HepG2 (cell line): ENCODE measurements around the gene THEMIS. TPM values are rescaled to one million over a fixed set of nuclear protein-coding genes. Genes with fewer than 3 reads are reported as not detected.

Experiments
- ATAC-seq: fragments of 200-7000 bp; cut with Tn5 transposase; 3 replicates; pipeline ENCODE4 v1.9.1; 2020; ENCODE audit warnings: mild to moderate bottlenecking, moderate library complexity
- BruUV-seq: library from RNA; stranded (reverse); fragments of 400-500 nt; replicated peaks from 2 replicates; lab custom pipeline; 2021; lab: Mats Ljungman, UMichigan
- CTCF ChIA-PET: fragments of 300-600 bp; formaldehyde crosslinking; extraction: SDS; loops from one replicate; lab custom pipeline; 2021; ENCODE audit warnings: low total read pairs, inconsistent platforms, low intra/inter-chr PET ratio; lab: Yijun Ruan, JAX
- POLR2A ChIA-PET: fragments of 350-600 bp; sonication (Branson Sonifier 250); formaldehyde crosslinking; loops from one replicate; lab custom pipeline; 2020; ENCODE audit warnings: antibody characterized with exemption, inconsistent platforms; lab: Yijun Ruan, JAX
- DNase-seq: peaks from one replicate; pipeline ENCODE4 v3.0.0-alpha.2; 2015; ENCODE audit warnings: low spot score
- FAIRE-seq: peaks from 3 replicates; lab custom pipeline; 2011; peaks lifted over from hg19 to GRCh38; lab: Jason Lieb, UNC
- H2AFZ ChIP-seq: one replicate; pipeline ENCODE4 v1.6.1; 2011; ENCODE audit warnings: low read length, inconsistent platforms
- H3K27ac ChIP-seq: fragments of 300-600 bp; 3 replicates; pipeline ENCODE4 v1.8.0; 2011; ENCODE audit warnings: mixed run types, mild to moderate bottlenecking, mixed read lengths, low read length, inconsistent platforms; ENCODE audit not compliant: insufficient read depth; ENCODE audit errors: extremely low read length
- H3K27me3 ChIP-seq, 2 experiments: fragments of 200-600 bp in 1 of 2; 2 replicates in 1 of 2; 3 replicates in 1 of 2; pipeline versions ENCODE4 v1.6.0 to v1.8.0; 2011; ENCODE audit warnings: low read length in 2 of 2, mild to moderate bottlenecking in 2 of 2, moderate library complexity in 2 of 2, inconsistent platforms in 1 of 2; ENCODE audit not compliant: insufficient read depth in 2 of 2, control insufficient read depth in 1 of 2
- H3K36me3 ChIP-seq, 2 experiments: fragments of 200-600 bp in 1 of 2; replicated peaks in 1 of 2; 2 replicates in 1 of 2; 3 replicates in 1 of 2; pipeline versions ENCODE4 v1.5.1 to v1.8.0; 2011; ENCODE audit warnings: low read length in 2 of 2, inconsistent platforms in 1 of 2; ENCODE audit not compliant: insufficient read depth in 2 of 2, control insufficient read depth in 1 of 2
- H3K4me1 ChIP-seq: 2 replicates; pipeline ENCODE4 v1.5.1; 2012; ENCODE audit warnings: low read length, inconsistent platforms; ENCODE audit not compliant: insufficient read depth
- H3K4me2 ChIP-seq: 2 replicates; pipeline ENCODE4 v1.6.0; 2011; ENCODE audit warnings: low read depth, low read length, inconsistent platforms
- H3K4me3 ChIP-seq, 3 experiments: fragments of 200-600 bp in 1 of 3; sonication (generic), shearing (Covaris generic) in 1 of 3; replicated peaks in 1 of 3; 2 replicates each; pipeline ENCODE4 v1.5.1; 2011 to 2016; ENCODE audit warnings: low read length in 3 of 3, inconsistent platforms in 2 of 3, low read depth in 2 of 3, mild to moderate bottlenecking in 2 of 3, control low read depth in 1 of 3, mixed read lengths in 1 of 3; ENCODE audit not compliant: insufficient read depth in 1 of 3
- H3K79me2 ChIP-seq: one replicate; pipeline ENCODE4 v1.6.1; 2011; ENCODE audit warnings: low read length, inconsistent platforms; ENCODE audit not compliant: insufficient read depth
- H3K9ac ChIP-seq: 2 replicates; pipeline ENCODE4 v1.6.0; 2011; ENCODE audit warnings: mild to moderate bottlenecking, low read depth, low read length, inconsistent platforms; ENCODE audit not compliant: insufficient read depth
- H3K9me3 ChIP-seq: 2 replicates; pipeline ENCODE4 v1.5.1; 2012; ENCODE audit warnings: mild to moderate bottlenecking, low read length
- H4K20me1 ChIP-seq: 2 replicates; pipeline ENCODE4 v1.6.0; 2011; ENCODE audit warnings: inconsistent platforms, mild to moderate bottlenecking, low read length, moderate library complexity; ENCODE audit not compliant: insufficient read depth
- HNRNPH1 ChIP-seq: fragments of 200-400 bp; formaldehyde crosslinking; optimal IDR thresholded peaks from 2 replicates; pipeline ENCODE3; 2017; ENCODE audit warnings: mild to moderate bottlenecking, low read depth, low read length
- HNRNPL ChIP-seq: fragments of 200-400 bp; formaldehyde crosslinking; IDR thresholded peaks from 2 replicates; pipeline ENCODE4 v1.6.1; 2017; ENCODE audit warnings: mild to moderate bottlenecking, low read depth, low read length
- MAFK ChIP-seq, 2 experiments: IDR thresholded peaks in 1 of 2; conservative IDR thresholded peaks in 1 of 2; 2 replicates each; pipeline ENCODE4 v1.6.1; 2011; ENCODE audit warnings: improper control_type of control experiment in 2 of 2, low read length in 2 of 2
- NAIF1 ChIP-seq: sonication (generic); formaldehyde crosslinking; IDR thresholded peaks from 2 replicates; pipeline ENCODE4 v1.5.0; 2020; ENCODE audit warnings: mild to moderate bottlenecking, missing genetic modification reagents, borderline replicate concordance
- TOE1 ChIP-seq: sonication (generic); formaldehyde crosslinking; IDR thresholded peaks from 2 replicates; pipeline ENCODE4 v1.4.0; 2020; ENCODE audit warnings: mild to moderate bottlenecking, missing genetic modification reagents
- ZBTB7A ChIP-seq: sonication (generic); formaldehyde crosslinking; IDR thresholded peaks from 2 replicates; pipeline ENCODE4 v1.8.0; 2022; ENCODE audit warnings: mild to moderate bottlenecking, missing genetic modification reagents
- ZNF550 ChIP-seq: sonication (generic); formaldehyde crosslinking; IDR thresholded peaks from 2 replicates; pipeline ENCODE4 v1.4.0; 2020; ENCODE audit warnings: mild to moderate bottlenecking, missing genetic modification reagents, borderline replicate concordance
- ZSCAN20 ChIP-seq: sonication (generic); formaldehyde crosslinking; IDR thresholded peaks from 2 replicates; pipeline ENCODE4 v1.4.0; 2020; ENCODE audit warnings: missing genetic modification reagents, mild to moderate bottlenecking, borderline replicate concordance
- WGBS: methylation state at CpG from one replicate; pipeline ENCODE4 v1.1.6; 2017; ENCODE audit warnings: low lambda C conversion rate; 5-methylcytosine and 5-hydroxymethylcytosine counted together
- in situ Hi-C: cut with HindIII; loops from 2 replicates; pipeline ENCODE4 v1.10.0; 2017; ENCODE audit warnings: low pct_unique_long_range_greater_than_20kb; ENCODE audit not compliant: extremely low pct_ligation_motif_present
- intact Hi-C: fragments of 100-400 bp; cut with micrococcal nuclease; formaldehyde crosslinking; loops from one replicate; pipeline ENCODE4 v1.10.0; 2022; ENCODE audit not compliant: unreplicated experiment
- polyA plus RNA-seq, 8 experiments: library from polyadenylated mRNA; depleted of rRNA in 3 of 8; stranded (reverse) in 7 of 8; unstranded in 1 of 8; fragments of >200 nt; fragmentation: Illumina TruSeq in 4 of 8; extraction: Trizol in 4 of 8; gene quantifications; 2 replicates each; pipeline versions ENCODE4 v1.2.1 to v1.2.3, GENCODE V29; 2011 to 2016; ENCODE audit warnings: low read depth in 4 of 8, missing spikeins in 1 of 8, mixed read lengths in 1 of 8; ENCODE audit not compliant: insufficient read depth in 1 of 8
- total RNA-seq, 5 experiments: library from RNA; depleted of rRNA; stranded (reverse); fragments of >200 nt; fragmentation: Illumina TruSeq; extraction: Trizol; gene quantifications; 2 replicates each; pipeline ENCODE4 v1.2.3, GENCODE V29; 2016; ENCODE audit warnings: low read depth in 1 of 5
- TF ChIP-seq, protein P1 (sequence below), 2 experiments: sonication (generic) in 1 of 2; formaldehyde crosslinking in 1 of 2; IDR thresholded peaks; 2 replicates each; pipeline versions ENCODE4 v1.4.0 to v1.6.1; 2018 to 2020; ENCODE audit warnings: missing genetic modification reagents in 2 of 2, borderline replicate concordance in 1 of 2, low read depth in 1 of 2, mild to moderate bottlenecking in 1 of 2, missing biosample characterization in 1 of 2
- TF ChIP-seq, protein P2 (sequence below): sonication (generic); formaldehyde crosslinking; IDR thresholded peaks from 2 replicates; pipeline ENCODE4 v1.4.0; 2020; ENCODE audit warnings: missing genetic modification reagents
- TF ChIP-seq, protein P3 (sequence below): sonication (generic); formaldehyde crosslinking; IDR thresholded peaks from 2 replicates; pipeline ENCODE4 v1.5.0; 2020; ENCODE audit warnings: mild to moderate bottlenecking, missing genetic modification reagents, borderline replicate concordance
- TF ChIP-seq, protein P4 (sequence below): sonication (generic); formaldehyde crosslinking; IDR thresholded peaks from 2 replicates; pipeline ENCODE4 v1.4.0; 2020; ENCODE audit warnings: mild to moderate bottlenecking, low read depth, missing genetic modification reagents
- TF ChIP-seq, protein P5 (sequence below): sonication (generic); formaldehyde crosslinking; IDR thresholded peaks from 2 replicates; pipeline ENCODE4 v1.4.0; 2020; ENCODE audit warnings: missing genetic modification reagents, borderline replicate concordance

Gene THEMIS
- total and polyA plus RNA-seq, 2 of the 13 experiments (the other 11 are each of a cell fraction or from before 2014, with no cell fraction given) = not detected

DNA sequence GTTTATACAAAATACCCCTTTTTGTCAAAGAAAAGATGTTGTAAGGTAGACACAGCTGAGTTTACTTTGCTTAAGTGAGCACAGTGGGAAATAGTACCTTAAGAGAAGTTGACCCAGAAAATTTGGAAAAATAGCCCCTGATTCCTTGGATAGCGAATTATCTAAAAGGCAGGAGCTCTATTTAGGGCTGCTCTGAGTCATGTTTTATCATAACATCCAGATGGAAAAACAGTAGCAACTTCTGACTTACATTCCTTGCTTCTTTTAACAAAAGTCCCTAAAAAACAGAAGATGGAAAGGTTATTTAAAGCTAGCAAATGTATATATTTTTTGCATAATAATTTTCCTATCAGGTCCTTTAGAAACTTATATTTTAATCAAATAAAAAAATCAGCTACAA lies 59.0 kb downstream of the THEMIS start:
- Histone ChIP-seq H3K79me2 (no peaks in the 10 kb centered on the region), H3K36me3 (no peaks in the 10 kb centered on the region), H3K27ac (no peak overlapping the region), H2AFZ (no peak overlapping the region), H3K4me3 (no peak overlapping the region), H3K9ac (no peak overlapping the region), H3K4me2 (no peak overlapping the region), H3K27me3 (no peaks in the 10 kb centered on the region), H3K9me3 (no peaks in the 10 kb centered on the region), H3K4me1 (no peaks in the 10 kb centered on the region), H4K20me1 (no peaks in the 10 kb centered on the region)
- BruUV-seq = no TSS peak
- ChIA-PET CTCF (no interaction called here), POLR2A (no interaction called here)
- 3% methylated on average over 1 of the region's 1 CpG for WGBS
- in situ Hi-C loops (no loop called here), intact Hi-C loops (no loop called here)
- FAIRE-seq = no peak
- ATAC-seq = no peak
- DNase-seq = no peak
- TF ChIP-seq ZNF550 = no peak
- no peak for TF ChIP-seq HNRNPH1
- no peak for TF ChIP-seq ZBTB7A
- TF ChIP-seq, protein P1, sequence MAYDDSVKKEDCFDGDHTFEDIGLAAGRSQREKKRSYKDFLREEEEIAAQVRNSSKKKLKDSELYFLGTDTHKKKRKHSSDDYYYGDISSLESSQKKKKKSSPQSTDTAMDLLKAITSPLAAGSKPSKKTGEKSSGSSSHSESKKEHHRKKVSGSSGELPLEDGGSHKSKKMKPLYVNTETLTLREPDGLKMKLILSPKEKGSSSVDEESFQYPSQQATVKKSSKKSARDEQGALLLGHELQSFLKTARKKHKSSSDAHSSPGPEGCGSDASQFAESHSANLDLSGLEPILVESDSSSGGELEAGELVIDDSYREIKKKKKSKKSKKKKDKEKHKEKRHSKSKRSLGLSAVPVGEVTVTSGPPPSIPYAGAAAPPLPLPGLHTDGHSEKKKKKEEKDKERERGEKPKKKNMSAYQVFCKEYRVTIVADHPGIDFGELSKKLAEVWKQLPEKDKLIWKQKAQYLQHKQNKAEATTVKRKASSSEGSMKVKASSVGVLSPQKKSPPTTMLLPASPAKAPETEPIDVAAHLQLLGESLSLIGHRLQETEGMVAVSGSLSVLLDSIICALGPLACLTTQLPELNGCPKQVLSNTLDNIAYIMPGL (CRISPR knock-in tag; IDR thresholded peaks at IDR 0.05; ENCODE audit: borderline replicate concordance in 1 of 2, low read depth in 1 of 2) = no peak
- TF ChIP-seq, protein P2, sequence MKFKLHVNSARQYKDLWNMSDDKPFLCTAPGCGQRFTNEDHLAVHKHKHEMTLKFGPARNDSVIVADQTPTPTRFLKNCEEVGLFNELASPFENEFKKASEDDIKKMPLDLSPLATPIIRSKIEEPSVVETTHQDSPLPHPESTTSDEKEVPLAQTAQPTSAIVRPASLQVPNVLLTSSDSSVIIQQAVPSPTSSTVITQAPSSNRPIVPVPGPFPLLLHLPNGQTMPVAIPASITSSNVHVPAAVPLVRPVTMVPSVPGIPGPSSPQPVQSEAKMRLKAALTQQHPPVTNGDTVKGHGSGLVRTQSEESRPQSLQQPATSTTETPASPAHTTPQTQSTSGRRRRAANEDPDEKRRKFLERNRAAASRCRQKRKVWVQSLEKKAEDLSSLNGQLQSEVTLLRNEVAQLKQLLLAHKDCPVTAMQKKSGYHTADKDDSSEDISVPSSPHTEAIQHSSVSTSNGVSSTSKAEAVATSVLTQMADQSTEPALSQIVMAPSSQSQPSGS = no peak
- TF ChIP-seq, protein P3, sequence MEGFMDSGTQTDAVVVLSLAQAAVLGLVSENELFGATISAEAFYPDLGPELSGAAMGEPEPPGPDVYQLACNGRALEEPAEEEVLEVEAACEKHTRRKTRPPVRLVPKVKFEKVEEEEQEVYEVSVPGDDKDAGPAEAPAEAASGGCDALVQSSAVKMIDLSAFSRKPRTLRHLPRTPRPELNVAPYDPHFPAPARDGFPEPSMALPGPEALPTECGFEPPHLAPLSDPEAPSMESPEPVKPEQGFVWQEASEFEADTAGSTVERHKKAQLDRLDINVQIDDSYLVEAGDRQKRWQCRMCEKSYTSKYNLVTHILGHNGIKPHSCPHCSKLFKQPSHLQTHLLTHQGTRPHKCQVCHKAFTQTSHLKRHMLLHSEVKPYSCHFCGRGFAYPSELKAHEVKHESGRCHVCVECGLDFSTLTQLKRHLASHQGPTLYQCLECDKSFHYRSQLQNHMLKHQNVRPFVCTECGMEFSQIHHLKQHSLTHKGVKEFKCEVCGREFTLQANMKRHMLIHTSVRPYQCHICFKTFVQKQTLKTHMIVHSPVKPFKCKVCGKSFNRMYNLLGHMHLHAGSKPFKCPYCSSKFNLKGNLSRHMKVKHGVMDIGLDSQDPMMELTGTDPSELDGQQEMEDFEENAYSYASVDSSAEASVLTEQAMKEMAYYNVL (CRISPR knock-in tag) = no peak
- TF ChIP-seq, protein P4, sequence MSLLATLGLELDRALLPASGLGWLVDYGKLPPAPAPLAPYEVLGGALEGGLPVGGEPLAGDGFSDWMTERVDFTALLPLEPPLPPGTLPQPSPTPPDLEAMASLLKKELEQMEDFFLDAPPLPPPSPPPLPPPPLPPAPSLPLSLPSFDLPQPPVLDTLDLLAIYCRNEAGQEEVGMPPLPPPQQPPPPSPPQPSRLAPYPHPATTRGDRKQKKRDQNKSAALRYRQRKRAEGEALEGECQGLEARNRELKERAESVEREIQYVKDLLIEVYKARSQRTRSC (CRISPR knock-in tag) = no peak
- TF ChIP-seq MAFK (conservative IDR thresholded peaks at IDR 0.05 in 1 of 2, IDR thresholded peaks at IDR 0.05 in 1 of 2; ENCODE audit: low read length in 2 of 2) = no peak
- no peak for TF ChIP-seq HNRNPL
- no peak for TF ChIP-seq TOE1 (CRISPR knock-in tag)
- TF ChIP-seq ZSCAN20 (CRISPR knock-in tag) = no peak
- no peak for TF ChIP-seq NAIF1 (CRISPR knock-in tag)
- TF ChIP-seq, protein P5, sequence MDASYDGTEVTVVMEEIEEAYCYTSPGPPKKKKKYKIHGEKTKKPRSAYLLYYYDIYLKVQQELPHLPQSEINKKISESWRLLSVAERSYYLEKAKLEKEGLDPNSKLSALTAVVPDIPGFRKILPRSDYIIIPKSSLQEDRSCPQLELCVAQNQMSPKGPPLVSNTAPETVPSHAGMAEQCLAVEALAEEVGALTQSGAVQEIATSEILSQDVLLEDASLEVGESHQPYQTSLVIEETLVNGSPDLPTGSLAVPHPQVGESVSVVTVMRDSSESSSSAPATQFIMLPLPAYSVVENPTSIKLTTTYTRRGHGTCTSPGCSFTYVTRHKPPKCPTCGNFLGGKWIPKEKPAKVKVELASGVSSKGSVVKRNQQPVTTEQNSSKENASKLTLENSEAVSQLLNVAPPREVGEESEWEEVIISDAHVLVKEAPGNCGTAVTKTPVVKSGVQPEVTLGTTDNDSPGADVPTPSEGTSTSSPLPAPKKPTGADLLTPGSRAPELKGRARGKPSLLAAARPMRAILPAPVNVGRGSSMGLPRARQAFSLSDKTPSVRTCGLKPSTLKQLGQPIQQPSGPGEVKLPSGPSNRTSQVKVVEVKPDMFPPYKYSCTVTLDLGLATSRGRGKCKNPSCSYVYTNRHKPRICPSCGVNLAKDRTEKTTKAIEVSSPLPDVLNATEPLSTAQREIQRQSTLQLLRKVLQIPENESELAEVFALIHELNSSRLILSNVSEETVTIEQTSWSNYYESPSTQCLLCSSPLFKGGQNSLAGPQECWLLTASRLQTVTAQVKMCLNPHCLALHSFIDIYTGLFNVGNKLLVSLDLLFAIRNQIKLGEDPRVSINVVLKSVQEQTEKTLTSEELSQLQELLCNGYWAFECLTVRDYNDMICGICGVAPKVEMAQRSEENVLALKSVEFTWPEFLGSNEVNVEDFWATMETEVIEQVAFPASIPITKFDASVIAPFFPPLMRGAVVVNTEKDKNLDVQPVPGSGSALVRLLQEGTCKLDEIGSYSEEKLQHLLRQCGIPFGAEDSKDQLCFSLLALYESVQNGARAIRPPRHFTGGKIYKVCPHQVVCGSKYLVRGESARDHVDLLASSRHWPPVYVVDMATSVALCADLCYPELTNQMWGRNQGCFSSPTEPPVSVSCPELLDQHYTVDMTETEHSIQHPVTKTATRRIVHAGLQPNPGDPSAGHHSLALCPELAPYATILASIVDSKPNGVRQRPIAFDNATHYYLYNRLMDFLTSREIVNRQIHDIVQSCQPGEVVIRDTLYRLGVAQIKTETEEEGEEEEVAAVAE (CRISPR knock-in tag) = no peak
